Right lobe of liver (tissue), 4 donors: ENCODE data around the gene CORO6.
A peak's percentile ranks its signal among the peaks of the same experiment; 100 is the strongest.

ENCODE experiments used
- CTCF ChIP-seq, 4 donors: fragments of 200-600 bp in 3 of 4; fragments of 450-650 bp in 1 of 4; IDR thresholded peaks; one replicate each; pipeline versions ENCODE4 v1.5.1 to v1.8.0; 2016 to 2022; ENCODE audit warnings: antibody characterized with exemption in 4 of 4, mild to moderate bottlenecking in 2 of 4
- POLR2A ChIP-seq: fragments of 450-650 bp; IDR thresholded peaks from one replicate; pipeline ENCODE4 v1.6.1; 2017; ENCODE audit warnings: antibody characterized with exemption, mild to moderate bottlenecking
- donor health status: DM: no; HTN: no; CAD: no.
- donor health status: DM: no; HTN: no; CAD: no.
- donor health status: DM: no; HTN: yes; CAD: no.

- TF ChIP-seq CTCF (IDR thresholded peaks at IDR 0.05) (no peak), POLR2A (peak; percentile 72)
These were observed 54.1 kb downstream of the CORO6 start, which contains the start of gene TP53I13 for GRCh38 chr17:29568331-29569244.
